Heart left ventricle (tissue), 13 donors: ENCODE measurements around the gene TBCK.

ENCODE experiments used
- CTCF ChIP-seq, 12 donors: fragments of 200-600 bp; sonication (generic) in 4 of 12; IDR thresholded peaks; one replicate each; pipeline versions ENCODE4 v1.5.0 to v1.8.0; 2018 to 2022; ENCODE audit warnings: antibody characterized with exemption in 12 of 12, mild to moderate bottlenecking in 5 of 12
- POLR2A ChIP-seq, 2 donors: fragments of 450-650 bp; IDR thresholded peaks; one replicate each; pipeline ENCODE4 v1.6.1; 2017; ENCODE audit warnings: antibody characterized with exemption in 2 of 2, mild to moderate bottlenecking in 2 of 2, moderate library complexity in 2 of 2
- donor health status: ischemic (EF 13 %, LVEDD 7.1; RV severe dilation, severe dysfunction).
- donor health status: DM: no; HTN: yes; CAD: no.
- donor health status: DM: no; HTN: no; CAD: no.
- donor health status: ischemic (EF 25% LVEDD 6.9; RV normal size, moderate dysfunction).
- donor health status: ischemic (EF 25% LVEDD 5.7; RV mildly dilated, moderate dysfunction).
- donor health status: ischemic (EF 35%, LVEDD 5.7; RV mildly dilated, moderate dysfunction).
- donor health status: nonischemic (EF 11% LVEDD 7.7; RV severe dilation, severe dysfunction).
- donor health status: DM: yes; HTN: yes; CAD: no.
- donor health status: PGD.
- donor health status: ischemic (EF 29% LVEDD 5.4; RV normal size, mild dysfunction).
- donor health status: nonischemic (EF 23%, LVEDD 6.1; RV moderate dilation, normal function).

DNA sequence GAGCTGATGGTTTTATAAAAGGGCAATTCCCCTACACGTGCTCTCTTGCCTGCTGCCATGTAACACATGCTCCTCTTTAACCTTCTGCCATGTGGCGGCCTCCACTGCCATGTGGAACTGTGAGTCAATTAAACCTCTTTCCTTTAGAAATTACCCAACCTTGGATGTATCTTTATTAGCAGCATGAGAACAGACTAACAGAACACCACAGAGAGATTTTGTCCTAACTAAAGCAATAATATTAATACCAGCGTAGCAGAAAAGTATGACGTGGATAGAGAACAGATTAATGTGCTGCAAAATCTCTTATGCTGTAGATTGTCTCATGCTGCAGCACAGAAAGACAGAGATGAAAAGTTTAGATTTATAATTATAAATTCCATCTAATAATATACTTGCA, 23.4 kb upstream of the TBCK start:
- TF ChIP-seq CTCF (IDR thresholded peaks at IDR 0.05) (no peak), POLR2A (IDR thresholded peaks at IDR 0.05) (no peak)
